HK-2 (cell line): Measurements from ENCODE around the gene RTP2.

Source experiments
- DNase-seq: peaks from one replicate; pipeline ENCODE4 v3.0.0-alpha.2; 2018; ENCODE audit not compliant: unreplicated experiment

RTP2 gene, protein sequence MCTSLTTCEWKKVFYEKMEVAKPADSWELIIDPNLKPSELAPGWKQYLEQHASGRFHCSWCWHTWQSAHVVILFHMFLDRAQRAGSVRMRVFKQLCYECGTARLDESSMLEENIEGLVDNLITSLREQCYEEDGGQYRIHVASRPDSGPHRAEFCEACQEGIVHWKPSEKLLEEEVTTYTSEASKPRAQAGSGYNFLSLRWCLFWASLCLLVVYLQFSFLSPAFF

DNA sequence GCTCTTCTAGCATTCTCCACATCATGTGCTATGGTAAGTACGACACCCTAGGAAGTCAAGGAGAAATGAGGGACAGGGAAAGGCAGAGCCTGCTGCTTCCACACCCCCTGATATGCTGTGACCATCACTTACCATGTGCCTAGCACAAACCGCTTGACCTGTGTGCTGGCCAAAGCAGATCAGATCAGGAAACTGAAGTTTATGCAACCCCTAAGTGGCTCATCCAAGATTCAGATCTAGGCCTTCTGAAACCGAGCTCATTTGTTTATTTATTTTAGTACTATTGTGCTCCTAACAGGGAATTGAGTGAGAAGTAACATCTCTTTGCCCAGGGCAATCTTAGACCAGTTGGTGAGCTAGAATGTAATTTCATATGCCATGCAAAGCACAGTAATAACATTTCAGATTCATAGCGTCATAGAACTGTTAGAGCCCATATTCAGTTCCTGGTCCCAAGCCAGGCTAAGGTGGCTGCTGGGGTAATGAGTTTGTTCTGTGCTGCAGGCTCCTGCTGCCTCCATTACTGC is at the start of gene RTP2:
Gene RTP2, minus strand, starts transcription at position 51 of the 527 bp plus-strand sequence. CDS start 429 bp downstream, outside the sequence.
- DNase-seq: no peak

DNA sequence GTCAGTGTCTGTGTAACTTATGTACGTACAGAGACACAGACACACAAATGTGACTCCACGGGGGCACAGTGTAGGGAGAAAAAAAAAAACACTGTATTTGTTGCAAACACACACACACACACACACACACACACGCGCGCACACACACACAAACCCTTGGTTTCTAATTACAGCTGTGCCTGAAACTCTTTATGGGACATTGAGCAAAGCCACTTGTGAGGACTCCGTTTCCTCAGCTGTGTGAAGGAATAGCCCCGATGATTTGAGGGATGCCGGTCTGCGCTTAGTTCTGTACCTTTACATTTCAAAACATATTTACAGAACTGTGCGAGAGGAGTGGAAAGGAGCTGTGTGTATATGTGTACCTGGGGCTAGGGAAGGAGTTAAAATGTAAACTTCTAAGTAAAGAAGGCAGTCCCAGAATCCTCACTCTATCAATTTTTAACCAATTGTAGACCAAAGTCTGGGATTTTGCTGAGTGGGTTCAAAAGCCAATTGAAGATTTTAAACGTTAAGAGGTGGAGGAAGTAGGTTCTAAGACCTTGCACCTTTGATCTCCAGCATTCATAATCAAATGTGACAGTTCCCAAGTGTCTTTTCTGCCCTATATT is 48.3 kb upstream of the RTP2 start:
- DNase-seq: no peak

DNA sequence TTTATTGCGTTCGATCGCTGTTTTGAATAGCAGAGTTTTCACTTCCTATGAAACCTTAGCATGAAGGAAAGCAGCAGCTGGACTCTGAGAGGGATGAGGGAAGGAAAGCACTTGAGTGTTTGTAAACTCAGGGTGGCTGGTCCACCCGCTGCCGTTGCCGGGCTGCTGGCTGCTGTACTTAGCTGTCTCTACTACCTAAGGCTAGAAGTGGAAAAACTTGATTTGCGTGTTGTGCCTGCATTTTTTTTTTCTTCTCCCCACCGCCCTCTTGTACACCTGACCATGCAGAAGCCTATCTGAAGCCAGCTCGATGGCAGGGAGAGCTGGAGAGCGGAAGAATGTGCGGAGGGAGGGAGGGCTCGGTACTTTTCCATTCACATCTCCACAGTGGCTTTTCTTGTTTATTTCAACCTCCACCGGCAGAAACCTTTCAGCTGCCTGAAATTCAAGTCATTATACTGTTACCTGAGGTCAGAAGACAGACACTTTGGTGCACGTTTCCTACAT is 47.7 kb upstream of the RTP2 start:
- no peak for DNase-seq

DNA sequence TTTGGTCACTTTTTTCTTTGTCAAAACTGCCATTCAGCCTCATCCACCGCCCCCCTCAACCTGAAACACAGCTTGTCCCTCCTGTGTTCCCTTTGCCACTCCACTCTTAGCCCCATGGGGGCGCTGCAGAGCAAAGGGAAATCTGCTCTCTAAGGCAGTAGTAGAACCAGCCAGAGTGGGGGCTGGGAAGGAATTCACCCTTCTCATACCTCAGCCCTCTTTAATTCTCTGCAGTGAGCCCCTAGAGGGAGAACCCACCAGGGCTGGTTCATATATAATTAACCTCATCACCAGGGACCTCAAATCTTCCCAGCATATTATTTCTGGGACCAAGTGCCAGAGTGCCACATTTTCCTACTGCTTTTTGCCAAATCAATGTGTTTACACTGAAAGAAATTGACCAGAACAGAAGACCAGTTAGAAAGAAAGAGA is 45.7 kb upstream of the RTP2 start:
- peak; percentile 91 for DNase-seq

DNA sequence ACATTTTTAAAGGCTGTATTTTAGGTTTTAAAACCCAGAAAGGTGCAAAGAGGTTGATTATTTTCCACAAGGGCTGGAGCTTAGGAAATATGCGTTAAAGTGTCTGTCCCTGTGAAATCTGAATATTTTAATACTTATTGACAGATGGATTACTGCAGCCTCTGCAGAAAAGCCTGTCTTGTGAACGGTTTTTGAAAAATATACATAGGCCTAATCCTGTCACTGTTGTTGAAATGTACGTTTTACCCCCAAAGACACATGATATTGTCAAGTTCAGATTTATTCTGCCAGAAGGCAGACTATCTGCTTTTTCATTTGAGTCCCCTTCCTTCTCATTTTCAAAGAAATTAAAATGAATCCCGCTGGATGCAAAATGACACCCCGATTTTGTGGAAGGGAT is 45.1 kb upstream of the RTP2 start:
- no peak for DNase-seq

DNA sequence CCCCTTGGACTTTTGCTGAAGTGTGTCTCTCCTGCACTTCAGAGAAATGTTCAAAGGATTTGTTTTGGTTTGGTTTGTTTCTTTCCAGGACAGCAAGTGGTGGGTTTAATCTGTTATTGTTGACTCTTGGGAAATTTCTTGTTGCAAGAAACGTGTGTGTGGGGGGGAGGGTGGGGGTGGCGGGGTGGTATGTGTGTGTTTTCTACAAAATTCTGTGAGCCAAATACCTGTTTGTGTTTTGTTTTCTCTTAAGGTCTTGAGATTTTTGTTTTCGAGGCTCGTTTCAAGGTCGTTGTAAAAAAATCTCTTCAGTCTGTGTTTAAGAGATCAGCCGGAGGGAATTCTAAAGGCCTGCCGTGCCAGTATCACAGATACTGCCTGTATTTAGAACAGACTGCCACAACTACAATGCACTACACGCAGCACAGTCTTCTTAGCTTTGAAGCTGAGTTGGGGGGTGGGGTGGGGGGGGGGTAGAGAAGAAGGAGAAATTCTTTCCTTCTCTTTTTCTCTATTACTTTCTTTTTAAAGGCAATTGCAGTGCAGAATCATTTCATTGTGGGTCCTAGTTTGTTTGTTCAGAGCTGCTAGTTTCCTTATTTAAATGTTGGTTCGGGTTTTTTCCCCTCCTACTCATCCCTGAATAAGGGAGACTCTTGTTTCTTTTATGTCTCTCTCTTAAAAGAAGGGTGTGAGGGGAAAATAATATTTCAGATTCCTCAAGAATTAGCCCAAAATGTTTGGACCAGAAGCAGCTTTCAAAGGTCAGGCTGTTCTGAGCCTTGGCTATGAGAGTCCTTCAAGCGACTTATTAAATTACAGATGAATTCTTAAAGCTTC is 44.3 kb upstream of the RTP2 start:
- DNase-seq: peak; percentile 16

DNA sequence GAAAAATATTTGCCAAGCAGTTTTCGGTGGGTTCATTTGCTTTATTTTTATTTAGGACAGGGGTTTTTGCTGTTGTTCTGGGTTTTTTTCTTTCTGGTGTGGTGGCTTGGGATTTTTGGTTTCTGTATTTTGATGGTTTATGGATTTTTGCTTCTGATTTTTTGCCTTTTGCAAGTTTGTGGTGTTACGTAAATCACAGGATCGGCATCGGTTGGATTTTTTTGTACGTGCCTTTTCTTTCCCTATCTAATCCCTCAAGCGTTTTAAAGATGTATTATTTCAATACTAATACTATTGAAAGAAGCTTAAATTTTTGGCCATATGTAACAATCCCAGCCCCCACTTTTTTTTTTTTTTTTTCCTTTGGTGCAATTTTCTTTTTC is 43.7 kb upstream of the RTP2 start:
- DNase-seq: no peak

DNA sequence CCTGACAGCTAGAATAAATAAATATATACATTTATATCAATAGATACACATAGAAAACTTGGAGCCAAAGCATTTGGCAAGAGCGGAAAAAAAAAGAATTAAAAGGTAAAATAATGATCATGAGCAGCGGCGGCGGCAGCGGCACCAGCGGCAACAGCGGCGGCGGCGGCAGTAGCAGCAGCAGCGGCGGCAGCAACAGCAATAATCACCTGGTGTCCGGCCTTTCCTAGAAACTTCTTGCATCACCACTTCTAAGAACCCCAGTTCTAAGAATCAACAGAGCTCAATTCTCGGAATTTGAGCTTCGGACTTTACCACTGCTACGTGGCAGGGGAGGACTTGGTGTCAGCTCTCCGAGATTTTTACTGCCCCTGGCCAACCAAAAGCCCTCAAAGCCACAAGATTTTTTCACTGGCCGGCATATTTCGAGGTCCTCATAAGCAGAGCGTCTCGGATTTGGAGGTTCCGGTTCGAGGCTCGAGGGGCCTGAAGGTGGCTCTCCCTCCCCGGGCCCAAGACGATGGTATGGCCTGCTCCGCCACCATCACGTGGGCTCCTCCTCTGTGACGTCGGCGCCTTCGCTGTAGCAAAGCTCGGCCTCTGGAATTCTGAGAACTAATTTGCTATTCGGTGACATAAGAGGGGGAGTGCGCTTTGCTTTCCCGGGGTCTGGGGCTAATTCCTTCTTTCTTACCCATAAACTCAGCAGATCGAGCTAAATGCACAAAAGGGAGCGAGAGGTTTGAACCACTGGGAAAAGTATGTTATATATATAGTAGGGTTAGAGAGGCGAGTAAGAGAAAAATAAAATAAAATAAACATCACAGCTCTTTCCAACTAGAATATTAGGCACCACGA is 43.1 kb upstream of the RTP2 start, which contains the start of gene BCL6:
Gene BCL6, minus strand, starts transcription at position 268 of the 858 bp plus-strand sequence. CDS start 11,775 bp downstream, outside the sequence.
- DNase-seq: peak; percentile 92

DNA sequence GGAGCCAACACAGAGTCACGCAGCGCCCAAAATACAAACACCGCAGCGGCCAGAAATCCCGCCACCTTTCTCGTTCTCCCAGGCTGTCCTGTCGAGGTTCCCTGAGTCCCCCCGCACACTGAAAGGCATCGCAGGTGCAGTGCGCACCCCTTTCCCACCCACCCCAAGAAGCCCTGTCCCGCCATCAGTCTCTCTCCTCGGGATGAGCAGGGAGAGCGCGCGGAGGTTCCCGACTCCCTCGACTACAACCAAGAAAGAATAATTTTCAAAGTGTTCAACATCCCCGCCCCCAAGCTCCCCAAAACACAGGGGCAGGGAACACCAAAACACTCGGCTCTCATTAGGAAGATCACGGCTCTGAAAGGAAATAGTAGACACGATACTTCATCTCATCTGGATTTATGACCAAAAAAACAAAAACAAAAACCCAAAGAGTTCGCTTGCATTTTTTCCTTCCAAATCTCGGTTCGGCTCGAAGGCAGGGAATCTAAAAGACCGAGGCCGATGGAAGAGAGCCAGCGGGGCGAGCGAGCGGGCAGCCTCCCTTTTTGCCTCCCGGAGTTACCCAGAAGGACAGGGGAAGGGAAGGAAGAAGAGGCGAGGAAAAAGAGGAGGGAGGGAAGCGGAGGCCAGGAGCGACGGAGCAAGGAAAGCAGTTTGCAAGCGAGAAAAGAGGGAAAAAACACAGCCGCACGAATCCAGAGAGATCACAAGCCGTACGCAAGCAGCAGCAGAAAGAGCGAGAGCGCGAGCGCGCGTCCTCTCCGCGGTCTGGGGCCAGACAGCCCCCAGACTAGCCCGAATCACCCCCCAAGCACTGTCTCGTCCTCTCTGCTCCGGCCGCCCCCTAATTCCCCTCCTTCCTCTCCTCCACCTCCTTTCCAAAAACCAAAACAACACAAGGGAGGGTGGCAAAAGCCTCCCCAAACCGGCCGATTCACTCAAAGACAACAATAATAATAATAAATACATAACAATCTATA is 42.1 kb upstream of the RTP2 start:
- DNase-seq: peak; percentile 62

DNA sequence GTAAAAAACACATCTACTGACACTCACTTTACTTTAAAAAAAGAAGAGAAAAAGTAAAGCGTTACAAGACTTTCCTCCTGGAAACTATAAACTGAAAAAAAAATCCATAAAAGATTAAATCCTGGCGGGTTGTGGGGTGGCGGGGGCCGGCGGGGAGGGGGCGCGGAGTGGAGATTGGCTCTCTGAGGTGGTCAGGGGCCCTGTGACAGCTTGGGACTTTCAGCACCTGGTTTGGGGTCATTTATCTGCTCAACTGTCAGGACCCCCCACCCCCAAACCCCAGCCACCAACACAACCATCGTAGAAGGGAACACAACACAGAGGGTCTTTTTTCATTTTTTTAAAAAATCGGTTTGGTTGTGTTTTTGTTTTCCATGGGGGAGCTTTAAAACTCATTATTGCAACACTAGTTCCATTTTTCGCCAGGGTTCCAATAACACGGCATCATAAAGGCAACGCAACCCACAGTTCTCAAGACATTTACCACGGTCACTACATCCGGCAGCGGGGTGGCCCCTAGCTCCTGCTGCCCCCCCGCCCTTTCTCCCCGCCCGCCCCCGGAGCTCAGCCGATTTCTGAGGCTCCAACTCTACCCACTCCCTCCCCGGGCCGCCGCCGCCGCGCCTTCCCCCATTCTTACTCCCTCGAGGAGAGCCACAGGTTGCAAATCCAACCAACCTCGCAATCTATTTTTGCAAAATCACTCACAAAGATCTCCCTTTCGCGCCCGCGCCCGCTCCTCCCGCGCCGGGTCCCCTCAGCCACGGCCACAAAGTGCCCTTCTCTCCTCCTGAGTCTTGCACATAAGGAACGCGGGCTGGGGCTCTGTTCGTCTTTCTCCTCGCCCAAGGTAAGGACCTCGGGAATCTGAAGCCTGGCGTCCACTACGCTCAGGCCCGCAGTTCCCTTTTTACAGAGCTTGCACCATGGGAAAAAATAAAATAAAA is 41.1 kb upstream of the RTP2 start:
- peak; percentile 55 for DNase-seq

DNA sequence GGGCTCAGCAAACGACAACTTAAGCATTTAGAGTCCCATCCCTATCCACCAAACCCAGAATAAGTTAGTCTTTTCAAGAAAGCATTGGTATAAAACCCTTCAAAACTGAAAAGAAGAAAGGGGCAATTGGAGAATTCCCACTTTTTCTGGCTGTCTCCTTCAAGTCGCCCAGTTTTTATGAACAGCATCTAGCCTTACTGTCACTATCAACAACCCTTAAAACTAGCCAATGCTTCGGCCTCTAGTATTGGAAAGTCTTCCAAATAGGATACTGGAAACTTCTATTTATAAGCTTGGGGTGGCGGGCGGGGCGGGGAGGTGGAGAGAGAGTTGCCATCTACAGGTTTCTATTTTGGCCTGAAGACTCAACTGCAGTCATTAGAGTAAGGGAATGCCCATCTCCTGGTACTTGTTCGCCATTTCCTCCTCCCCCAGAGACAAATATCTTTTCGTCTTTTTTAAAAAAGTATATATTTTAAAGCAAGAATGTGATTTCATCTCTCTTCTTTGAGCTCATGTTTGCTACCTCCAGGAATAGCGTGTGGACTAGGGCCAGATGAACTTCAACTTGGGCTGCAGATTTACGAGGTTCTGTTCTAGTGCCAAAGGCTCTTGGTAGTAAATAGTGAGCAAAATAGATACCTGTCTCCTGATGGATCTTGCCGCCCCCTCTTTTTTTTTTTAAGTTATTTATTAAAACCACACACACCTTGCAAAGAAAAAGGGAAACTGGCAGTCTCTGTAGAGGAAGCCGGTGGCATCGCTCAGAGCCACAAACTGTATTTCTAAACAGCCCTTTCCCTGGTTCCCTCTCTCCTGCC is 40.2 kb upstream of the RTP2 start:
- DNase-seq: no peak

DNA sequence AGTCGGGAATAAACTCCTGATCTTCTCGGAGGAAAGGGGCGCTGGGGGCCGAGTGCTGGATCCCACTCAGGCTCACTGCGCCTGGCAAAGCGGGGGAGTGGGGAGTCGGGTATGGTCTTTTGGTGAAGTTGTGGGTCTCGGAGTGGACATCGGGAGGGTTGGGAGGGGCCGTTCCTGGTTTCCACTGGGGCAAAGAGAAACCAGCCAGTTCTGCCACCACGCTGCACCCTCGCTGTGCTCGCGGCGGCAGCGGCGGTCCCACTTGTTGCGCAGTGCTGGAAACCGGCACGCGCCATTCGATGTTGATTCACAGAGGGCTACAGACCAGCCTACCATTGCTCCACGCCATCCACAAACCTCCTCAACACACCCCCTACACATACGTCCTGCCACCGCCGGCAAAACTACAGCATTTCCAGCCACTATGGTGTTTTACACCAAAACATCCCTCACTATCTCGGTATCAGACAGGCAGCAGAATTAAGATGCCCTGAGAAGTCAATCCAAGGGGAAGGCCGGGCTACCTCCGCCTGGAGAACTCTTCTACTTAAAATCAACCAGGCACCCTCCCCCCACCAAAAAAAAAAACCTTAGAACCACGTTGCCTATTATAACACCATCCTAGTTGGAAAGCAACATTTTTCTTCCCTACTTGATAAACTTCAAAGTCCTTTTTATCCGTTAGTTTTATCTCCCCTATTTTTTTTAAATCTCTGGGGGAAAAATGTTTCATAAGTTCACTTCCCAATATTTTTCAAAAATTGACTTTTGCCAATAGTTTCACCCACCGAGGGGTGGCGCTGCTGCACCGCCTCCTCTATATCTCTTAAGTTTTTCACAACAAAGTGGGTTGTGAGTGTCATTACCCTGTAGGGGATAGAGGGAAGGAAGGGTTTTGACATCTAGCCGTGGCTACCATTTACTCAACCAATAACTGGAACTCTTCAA is 39.3 kb upstream of the RTP2 start:
- DNase-seq: peak; percentile 68

DNA sequence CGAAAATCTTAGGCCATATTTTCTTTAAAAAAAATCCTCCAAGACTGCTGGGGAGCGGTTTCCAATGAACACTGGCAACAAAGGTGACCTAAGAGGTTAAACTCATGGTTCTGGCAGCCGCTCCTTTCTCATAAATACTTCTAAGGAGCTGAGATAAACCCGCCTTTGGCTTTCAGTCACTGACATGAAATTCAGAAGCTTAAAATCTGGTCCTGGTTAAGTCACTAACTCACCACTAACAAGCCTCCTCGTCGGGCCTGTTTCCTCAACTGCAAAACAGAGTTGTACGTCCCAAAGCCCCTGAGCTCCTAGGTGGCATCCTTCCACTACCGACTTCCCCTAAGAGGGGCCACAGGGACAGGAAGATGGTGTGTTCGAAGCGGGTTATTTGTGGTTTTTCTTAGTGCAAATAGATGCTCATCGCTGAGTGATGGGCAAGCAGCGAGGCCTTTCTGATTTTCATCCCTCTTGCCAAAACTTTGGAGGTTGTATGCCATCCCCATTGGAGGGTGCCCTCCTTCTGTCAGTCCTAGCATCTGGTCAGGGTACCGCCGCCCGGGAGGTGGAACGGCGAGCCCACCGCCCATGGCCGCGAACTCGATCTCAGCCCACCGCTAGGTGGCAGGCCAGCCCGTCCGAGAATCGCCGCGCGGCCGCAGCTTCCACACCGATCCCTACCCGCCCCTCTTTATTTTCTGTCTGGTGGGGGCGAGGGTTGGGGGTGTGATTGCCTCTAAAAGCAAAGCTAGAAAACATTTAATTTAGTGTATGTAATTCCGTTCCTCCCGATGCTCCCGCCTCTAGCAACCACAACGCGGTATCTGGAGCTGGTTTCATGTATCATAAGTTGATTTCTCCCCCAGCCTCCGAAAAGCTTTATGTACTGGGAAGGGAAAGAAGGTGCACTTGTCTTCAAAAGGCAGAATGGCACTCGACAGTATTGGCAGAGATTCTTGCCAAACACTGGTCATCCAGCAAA is 38.4 kb upstream of the RTP2 start:
- DNase-seq: peak; percentile 68

DNA sequence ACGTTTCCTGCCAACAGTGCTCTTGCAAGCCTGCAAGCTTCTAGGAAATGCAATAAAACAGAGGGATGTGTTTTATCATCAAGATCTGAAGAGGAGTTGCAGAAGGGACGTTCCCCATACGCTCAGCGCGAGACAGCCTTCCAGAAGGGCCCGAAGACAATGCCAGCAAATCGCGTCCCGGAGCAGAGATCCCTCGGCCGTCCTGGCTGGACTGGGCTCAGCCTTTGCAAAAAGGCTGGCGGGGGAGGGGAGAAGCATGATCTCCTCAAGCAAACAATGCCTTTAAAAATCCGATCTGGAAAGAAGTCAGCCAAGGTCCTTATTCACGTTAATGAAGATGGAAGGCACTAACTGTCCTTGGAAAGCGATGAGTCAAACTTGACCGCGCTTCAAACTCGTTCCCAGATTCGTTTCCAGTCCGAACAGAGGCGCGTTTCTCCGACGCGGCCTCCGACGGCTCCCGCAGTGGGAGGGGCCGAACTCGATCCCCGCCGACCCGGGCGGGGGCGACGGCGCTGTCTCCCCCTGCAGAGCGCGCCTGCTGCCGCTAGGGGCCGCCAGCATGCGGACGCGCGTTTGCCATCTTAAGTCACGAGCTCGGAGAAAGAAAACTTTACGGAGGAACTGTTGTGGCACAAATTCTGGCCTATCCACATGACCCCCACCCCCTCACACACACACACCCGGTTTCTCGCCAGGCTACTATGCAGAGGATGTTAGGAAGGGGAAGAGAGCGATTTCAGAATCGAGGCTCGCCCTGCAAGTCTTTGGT is 37.4 kb upstream of the RTP2 start:
- peak; percentile 89 for DNase-seq

DNA sequence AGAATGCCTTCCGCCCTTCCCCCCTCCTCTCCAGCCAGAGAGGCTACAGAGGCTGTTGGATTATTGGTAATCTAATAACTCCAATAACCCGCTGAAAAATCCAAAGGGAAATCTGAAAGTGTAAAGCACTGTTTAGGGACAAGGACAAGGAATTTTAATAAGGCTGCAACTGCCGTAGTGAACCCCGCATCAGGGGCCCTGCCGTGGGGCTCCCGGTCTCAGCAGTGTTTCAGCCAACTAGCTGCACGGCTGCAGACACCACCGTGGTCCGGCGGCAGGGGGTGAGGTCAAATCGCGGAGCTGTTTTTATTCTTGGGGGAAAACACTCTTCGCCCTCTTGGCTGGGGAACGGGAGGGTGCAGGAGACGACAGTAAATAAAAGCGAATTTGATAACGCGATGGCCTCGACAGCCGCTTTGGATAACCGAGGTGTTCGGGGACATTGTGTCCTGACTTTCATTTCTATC is 36.8 kb upstream of the RTP2 start:
- DNase-seq: no peak
